Endothelial cell of umbilical vein (primary cell): ENCODE data around the gene COX6B1. TPM values are rescaled to one million over a fixed set of nuclear protein-coding genes. Genes with fewer than 3 reads are reported as not detected.

ENCODE experiments used
- BruUV-seq: library from RNA; stranded (reverse); fragments of 400-500 nt; replicated peaks from 2 replicates; lab custom pipeline; 2021; lab: Mats Ljungman, UMichigan
- CTCF ChIA-PET: fragments of 300-600, 350-600 bp; sonication (Branson Sonifier 250); formaldehyde crosslinking; loops from one replicate; lab custom pipeline; 2021; ENCODE audit warnings: antibody characterized with exemption, inconsistent platforms; lab: Charles Lee
- POLR2A ChIA-PET: fragments of 300-600, 350-600 bp; sonication (Branson Sonifier 250); formaldehyde crosslinking; loops from one replicate; lab custom pipeline; 2021; ENCODE audit warnings: antibody characterized with exemption, inconsistent platforms; lab: Charles Lee
- DNase-seq: peaks from one replicate; pipeline ENCODE4 v3.0.0-alpha.2; 2011; ENCODE audit warnings: low read depth, low spot score
- FAIRE-seq: peaks from 2 replicates; lab custom pipeline; 2011; peaks lifted over from hg19 to GRCh38; lab: Jason Lieb, UNC
- H2AFZ ChIP-seq: 2 replicates; pipeline ENCODE4 v1.6.0; 2012; ENCODE audit warnings: low read depth, low read length, control low read depth, inconsistent platforms
- H3K27ac ChIP-seq: 2 replicates; pipeline ENCODE4 v1.5.1; 2011; ENCODE audit warnings: low read depth, mild to moderate bottlenecking, control low read depth, low read length, moderate library complexity; ENCODE audit not compliant: insufficient read depth
- H3K27me3 ChIP-seq, 2 experiments: 2 replicates each; pipeline versions ENCODE4 v1.6.0 to v1.6.1; 2011; ENCODE audit warnings: low read length in 2 of 2, mixed read lengths in 1 of 2; ENCODE audit not compliant: control insufficient read depth in 2 of 2, insufficient read depth in 2 of 2
- H3K36me3 ChIP-seq, 2 experiments: 2 replicates in 1 of 2; 3 replicates in 1 of 2; pipeline ENCODE4 v1.5.1; 2011; ENCODE audit warnings: low read length in 2 of 2, mild to moderate bottlenecking in 1 of 2, moderate library complexity in 1 of 2; ENCODE audit not compliant: control insufficient read depth in 2 of 2, insufficient read depth in 2 of 2; ENCODE audit errors: extremely low read depth in 1 of 2
- H3K4me1 ChIP-seq: 3 replicates; pipeline ENCODE4 v1.5.1; 2011; ENCODE audit warnings: mild to moderate bottlenecking, low read length; ENCODE audit not compliant: control insufficient read depth, insufficient read depth; ENCODE audit errors: extremely low read depth
- H3K4me2 ChIP-seq: 2 replicates; pipeline ENCODE4 v1.6.1; 2011; ENCODE audit warnings: low read length, control low read depth, mixed read lengths; ENCODE audit not compliant: insufficient read depth
- H3K4me3 ChIP-seq, 3 experiments: fragments of 200-600 bp in 1 of 3; sonication (generic), shearing (Covaris generic) in 1 of 3; replicated peaks in 1 of 3; 2 replicates each; pipeline ENCODE4 v1.5.1; 2011 to 2016; ENCODE audit warnings: control low read depth in 3 of 3, low read length in 3 of 3, mild to moderate bottlenecking in 2 of 3, inconsistent platforms in 1 of 3, low read depth in 1 of 3, moderate library complexity in 1 of 3; ENCODE audit not compliant: insufficient read depth in 1 of 3
- H3K79me2 ChIP-seq: 2 replicates; pipeline ENCODE4 v1.6.0; 2012; ENCODE audit warnings: low read length, inconsistent platforms; ENCODE audit not compliant: control insufficient read depth, insufficient read depth
- H3K9ac ChIP-seq: replicated peaks from 2 replicates; pipeline ENCODE3; 2011; ENCODE audit warnings: low read length, control low read depth; ENCODE audit not compliant: insufficient read depth; ENCODE audit errors: extremely low read depth
- H3K9me1 ChIP-seq: replicated peaks from 3 replicates; pipeline ENCODE4 v1.6.0; 2011; ENCODE audit warnings: mild to moderate bottlenecking, low read length; ENCODE audit not compliant: control insufficient read depth, insufficient read depth; ENCODE audit errors: extremely low read depth
- H3K9me3 ChIP-seq: replicated peaks from 2 replicates; pipeline ENCODE4 v1.5.1; 2012; ENCODE audit warnings: low read length, inconsistent platforms; ENCODE audit not compliant: control insufficient read depth, insufficient read depth
- H4K20me1 ChIP-seq: replicated peaks from 2 replicates; pipeline ENCODE3; 2011; ENCODE audit warnings: mild to moderate bottlenecking, low read length; ENCODE audit not compliant: control insufficient read depth, insufficient read depth; ENCODE audit errors: extremely low read depth
- CTCF ChIP-seq, 2 donors: IDR thresholded peaks; 1 replicate in 1 of 2; 2 replicates in 1 of 2; pipeline ENCODE4 v1.5.1; 2011; ENCODE audit warnings: low read length in 2 of 2, mild to moderate bottlenecking in 2 of 2, moderate library complexity in 2 of 2, control low read depth in 1 of 2, inconsistent platforms in 1 of 2, low read depth in 1 of 2; ENCODE audit not compliant: insufficient read depth in 1 of 2; ENCODE audit errors: extremely low read depth in 1 of 2
- EZH2 ChIP-seq: IDR thresholded peaks from 2 replicates; pipeline ENCODE4 v1.6.1; 2012; ENCODE audit warnings: borderline replicate concordance, low read depth, mild to moderate bottlenecking, moderate library complexity, low read length, inconsistent platforms; ENCODE audit not compliant: severe bottlenecking
- FOS ChIP-seq: IDR thresholded peaks from 2 replicates; pipeline ENCODE4 v1.6.1; 2011; ENCODE audit warnings: mild to moderate bottlenecking, low read length, moderate library complexity, borderline replicate concordance; ENCODE audit not compliant: insufficient read depth
- GATA2 ChIP-seq: IDR thresholded peaks from 2 replicates; pipeline ENCODE4 v1.7.0; 2011; ENCODE audit warnings: low read depth, mild to moderate bottlenecking, moderate library complexity, mixed read lengths, low read length; ENCODE audit not compliant: insufficient read length, insufficient read depth
- JUN ChIP-seq: IDR thresholded peaks from 2 replicates; pipeline ENCODE4 v1.6.1; 2011; ENCODE audit warnings: borderline replicate concordance, low read depth; ENCODE audit not compliant: insufficient read length, insufficient read depth
- MAX ChIP-seq: IDR thresholded peaks from 2 replicates; pipeline ENCODE4 v1.6.1; 2011; ENCODE audit not compliant: insufficient read depth, insufficient read length
- MYC ChIP-seq: IDR thresholded peaks from one replicate; pipeline ENCODE4 v1.6.1; 2011; ENCODE audit warnings: mild to moderate bottlenecking, low read depth, low read length
- POLR2A ChIP-seq: IDR thresholded peaks from 2 replicates; pipeline ENCODE4 v1.6.1; 2012; ENCODE audit warnings: low read depth, mild to moderate bottlenecking, control low read depth, low read length
- POLR2AphosphoS5 ChIP-seq: IDR thresholded peaks from 2 replicates; pipeline ENCODE4 v1.6.1; 2012; ENCODE audit warnings: low read depth, mild to moderate bottlenecking, control low read depth, low read length, moderate library complexity; ENCODE audit not compliant: insufficient read depth
- dilution Hi-C: fragments of 300-500 bp; cut with MboI; formaldehyde crosslinking; loops from one replicate; pipeline ENCODE4 v1.15.0; 2019; ENCODE audit warnings: low sequenced_read_pairs; ENCODE audit not compliant: extremely low pct_ligation_motif_present
- intact Hi-C: fragments of 100-400 bp; cut with micrococcal nuclease; formaldehyde crosslinking; loops from one replicate; pipeline ENCODE4 v1.10.0; 2022
- polyA plus RNA-seq, 4 experiments: library from polyadenylated mRNA; depleted of rRNA in 3 of 4; stranded (reverse) in 3 of 4; unstranded in 1 of 4; fragments of >200 nt; gene quantifications; 2 replicates each; pipeline versions ENCODE4 v1.2.1 to v1.2.3, GENCODE V29; 2011 to 2012; ENCODE audit warnings: missing spikeins in 1 of 4
- total RNA-seq: library from RNA; stranded (reverse); gene quantifications from 2 replicates; pipeline ENCODE4 v1.2.3, GENCODE V29; 2021

COX6B1 gene
- total and polyA plus RNA-seq, 2 donors (not counting 3 experiments of a cell fraction or from before 2014, with no cell fraction given): 327 to 692 TPM

DNA sequence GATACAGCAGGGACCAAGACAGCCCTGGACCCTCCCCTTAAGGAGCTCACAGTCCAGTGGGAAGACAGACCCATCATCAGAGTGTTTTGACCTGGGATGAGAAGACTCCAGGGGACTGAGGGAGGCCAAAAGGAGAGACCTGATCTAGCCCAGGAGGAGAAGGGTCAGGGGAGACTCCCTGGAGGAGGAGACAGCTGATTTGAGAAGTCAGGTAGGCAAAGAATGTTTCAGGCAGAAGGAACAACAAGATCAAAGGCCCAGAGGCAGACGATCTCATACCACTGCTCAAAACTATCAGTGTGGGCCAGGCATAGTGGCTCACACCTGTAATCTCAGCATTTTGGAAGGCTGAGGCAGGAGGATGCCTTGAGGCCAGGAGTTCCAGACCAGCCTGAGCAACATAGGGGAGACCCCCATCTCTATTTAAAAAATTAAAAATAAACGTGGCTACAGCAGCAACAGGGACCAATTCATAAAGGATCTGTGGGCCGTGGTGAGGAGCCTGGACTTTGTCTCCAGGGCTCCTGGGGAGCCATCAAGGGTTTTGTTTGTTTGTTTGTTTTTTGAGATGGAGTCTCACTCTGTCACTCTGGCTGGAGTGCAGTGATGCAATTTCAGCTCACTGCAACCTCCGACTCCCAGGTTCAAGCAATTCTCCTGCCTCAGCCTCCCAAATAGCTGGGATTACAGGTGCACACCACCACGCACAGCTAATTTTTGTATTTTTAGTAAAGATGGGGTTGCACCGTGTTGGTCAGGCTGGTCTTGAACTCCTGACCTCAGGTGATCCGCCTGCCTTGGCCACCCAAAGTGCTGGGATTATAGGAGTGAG, 2.2 kb upstream of the COX6B1 start:
- no peak overlapping the region for H3K4me2 ChIP-seq
- H3K4me3 ChIP-seq: no peak overlapping the region
- H3K9me3 ChIP-seq: no peaks in the 10 kb centered on the region
- BruUV-seq: no TSS peak
- no peak for DNase-seq
- FAIRE-seq: no peak
- peaks cover 17% of the 10 kb centered on the region for H3K79me2 ChIP-seq
- H3K27ac ChIP-seq: no peak overlapping the region
- intact Hi-C loops (loop anchor here (5.0 kb wide), 1 partner anchor 111 kb away; the partner anchor contains the start of genes HSPB6 and PROSER3), dilution Hi-C loops (no loop called here)
- H3K9me1 ChIP-seq: no peaks in the 10 kb centered on the region
- TF ChIP-seq MYC (no peak), POLR2AphosphoS5 (no peak), JUN (no peak), GATA2 (no peak), MAX (no peak), EZH2 (no peak), CTCF (IDR thresholded peaks at IDR 0.05; ENCODE audit: extremely low read depth in 1 of 2, insufficient read depth in 1 of 2, low read depth in 1 of 2, low read length in 2 of 2) (no peak), FOS (no peak), POLR2A (no peak)
- CTCF ChIA-PET: interaction anchor here (0.6 kb wide), 1 partner anchor 100 kb away, joined by 3 read pairs; the partner anchor contains the start of genes PSENEN and U2AF1L4
- H3K4me1 ChIP-seq: peaks cover 23% of the 10 kb centered on the region
- H4K20me1 ChIP-seq: no peaks in the 10 kb centered on the region
- no peak overlapping the region for H3K9ac ChIP-seq
- H2AFZ ChIP-seq: peak overlapping the region; percentile 25
- POLR2A ChIA-PET: no interaction called here
- H3K36me3 ChIP-seq: peaks cover 0 to under 1% of the 10 kb centered on the region in 2 experiments
- no peaks in the 10 kb centered on the region for H3K27me3 ChIP-seq
